Hepatocyte (in vitro differentiated cells): ENCODE results near the gene TMEM156. TPM values are rescaled to one million over a fixed set of nuclear protein-coding genes. Genes with fewer than 3 reads are reported as not detected.

ENCODE experiments used
- DNase-seq: peaks from one replicate; pipeline ENCODE4 v3.0.0-alpha.2; 2016; ENCODE audit warnings: low spot score
- H2AFZ ChIP-seq: fragments of 200-600 bp; sonication (generic); 2 replicates; pipeline ENCODE4 v1.6.0; 2016; ENCODE audit warnings: antibody characterized with exemption, mild to moderate bottlenecking
- H3K27ac ChIP-seq: fragments of 200-600 bp; sonication (generic); 2 replicates; pipeline ENCODE4 v1.5.1; 2016; ENCODE audit warnings: mild to moderate bottlenecking
- H3K27me3 ChIP-seq: fragments of 200-600 bp; sonication (generic); 2 replicates; pipeline ENCODE4 v1.6.1; 2016
- H3K36me3 ChIP-seq: fragments of 200-600 bp; sonication (generic); replicated peaks from 2 replicates; pipeline ENCODE4 v1.5.1; 2016; ENCODE audit warnings: low read depth; ENCODE audit not compliant: insufficient read depth
- H3K4me1 ChIP-seq: fragments of 200-600 bp; sonication (generic); 2 replicates; pipeline ENCODE4 v1.5.1; 2016; ENCODE audit warnings: mild to moderate bottlenecking, moderate library complexity; ENCODE audit not compliant: insufficient read depth
- H3K4me2 ChIP-seq: fragments of 200-600 bp; sonication (generic); 2 replicates; pipeline ENCODE4 v1.6.0; 2016
- H3K4me3 ChIP-seq: fragments of 200-600 bp; sonication (generic); 2 replicates; pipeline ENCODE4 v1.5.1; 2016; ENCODE audit warnings: mild to moderate bottlenecking
- H3K79me2 ChIP-seq: fragments of 200-600 bp; sonication (generic); 2 replicates; pipeline ENCODE4 v1.6.0; 2017; ENCODE audit warnings: mild to moderate bottlenecking
- H3K9me2 ChIP-seq: fragments of 200-600 bp; sonication (generic); replicated peaks from 2 replicates; pipeline ENCODE4 v1.6.0; 2017; ENCODE audit warnings: mild to moderate bottlenecking; ENCODE audit not compliant: insufficient read depth
- H3K9me3 ChIP-seq: fragments of 200-600 bp; sonication (generic); 2 replicates; pipeline ENCODE4 v1.5.1; 2016; ENCODE audit warnings: low read depth, mild to moderate bottlenecking
- H4K20me1 ChIP-seq: fragments of 200-600 bp; sonication (generic); 2 replicates; pipeline ENCODE4 v1.6.0; 2016; ENCODE audit warnings: mild to moderate bottlenecking; ENCODE audit not compliant: insufficient read depth, poor library complexity, severe bottlenecking
- EZH2 ChIP-seq: fragments of 200-600 bp; sonication (generic); IDR thresholded peaks from 2 replicates; pipeline ENCODE4 v1.6.1; 2016; ENCODE audit warnings: antibody characterized with exemption, mild to moderate bottlenecking, borderline replicate concordance
- EZH2phosphoT487 ChIP-seq: fragments of 200-600 bp; sonication (generic); IDR thresholded peaks from one replicate; pipeline ENCODE4 v1.6.1; 2018; ENCODE audit warnings: antibody characterized with exemption, mild to moderate bottlenecking, low read depth, moderate library complexity; ENCODE audit not compliant: unreplicated experiment, severe bottlenecking
- WGBS: methylation state at CpG from one replicate; pipeline ENCODE4 v1.1.6; 2016; ENCODE audit warnings: low lambda C conversion rate; ENCODE audit errors: missing lambda C conversion rate; 5-methylcytosine and 5-hydroxymethylcytosine counted together
- polyA plus RNA-seq: library from polyadenylated mRNA; unstranded; fragments of >200 nt; fragmentation: Nextera tagmentation; extraction: Ambion mirVana; gene quantifications from 2 replicates; pipeline ENCODE4 v1.2.1, GENCODE V29; 2016
- total RNA-seq: library from RNA; depleted of rRNA; stranded (reverse); fragments of >200 nt; gene quantifications from 2 replicates; pipeline ENCODE4 v1.2.3, GENCODE V29; 2014
- TF ChIP-seq, protein P1 (sequence below): fragments of 200-600 bp; sonication (generic); IDR thresholded peaks from 2 replicates; pipeline ENCODE4 v1.5.1; 2016; ENCODE audit warnings: antibody characterized with exemption, mild to moderate bottlenecking; ENCODE audit not compliant: poor library complexity

TMEM156 gene
- total and polyA plus RNA-seq, 2 experiments from 2014 or later, result 1.3 TPM; not detected in 1

- Histone ChIP-seq H3K4me3 (no peak overlapping the region), H4K20me1 (no peaks in the 10 kb centered on the region), H3K9me3 (no peaks in the 10 kb centered on the region), H3K79me2 (peaks cover 35% of the 10 kb centered on the region), H3K4me2 (no peak overlapping the region), H3K27me3 (no peaks in the 10 kb centered on the region), H3K9me2 (no peaks in the 10 kb centered on the region), H3K27ac (no peak overlapping the region), H3K4me1 (no peaks in the 10 kb centered on the region), H3K36me3 (no peaks in the 10 kb centered on the region), H2AFZ (no peak overlapping the region)
- DNase-seq, result no peak
- TF ChIP-seq EZH2phosphoT487 (no peak), EZH2 (no peak)
- TF ChIP-seq, protein P1, sequence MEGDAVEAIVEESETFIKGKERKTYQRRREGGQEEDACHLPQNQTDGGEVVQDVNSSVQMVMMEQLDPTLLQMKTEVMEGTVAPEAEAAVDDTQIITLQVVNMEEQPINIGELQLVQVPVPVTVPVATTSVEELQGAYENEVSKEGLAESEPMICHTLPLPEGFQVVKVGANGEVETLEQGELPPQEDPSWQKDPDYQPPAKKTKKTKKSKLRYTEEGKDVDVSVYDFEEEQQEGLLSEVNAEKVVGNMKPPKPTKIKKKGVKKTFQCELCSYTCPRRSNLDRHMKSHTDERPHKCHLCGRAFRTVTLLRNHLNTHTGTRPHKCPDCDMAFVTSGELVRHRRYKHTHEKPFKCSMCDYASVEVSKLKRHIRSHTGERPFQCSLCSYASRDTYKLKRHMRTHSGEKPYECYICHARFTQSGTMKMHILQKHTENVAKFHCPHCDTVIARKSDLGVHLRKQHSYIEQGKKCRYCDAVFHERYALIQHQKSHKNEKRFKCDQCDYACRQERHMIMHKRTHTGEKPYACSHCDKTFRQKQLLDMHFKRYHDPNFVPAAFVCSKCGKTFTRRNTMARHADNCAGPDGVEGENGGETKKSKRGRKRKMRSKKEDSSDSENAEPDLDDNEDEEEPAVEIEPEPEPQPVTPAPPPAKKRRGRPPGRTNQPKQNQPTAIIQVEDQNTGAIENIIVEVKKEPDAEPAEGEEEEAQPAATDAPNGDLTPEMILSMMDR, result no peak
- 95% methylated on average over 3 of the region's 3 CpGs for WGBS
Observed at GRCh38 chr4:39067451-39067850, 35.2 kb upstream of the TMEM156 start.

DNA sequence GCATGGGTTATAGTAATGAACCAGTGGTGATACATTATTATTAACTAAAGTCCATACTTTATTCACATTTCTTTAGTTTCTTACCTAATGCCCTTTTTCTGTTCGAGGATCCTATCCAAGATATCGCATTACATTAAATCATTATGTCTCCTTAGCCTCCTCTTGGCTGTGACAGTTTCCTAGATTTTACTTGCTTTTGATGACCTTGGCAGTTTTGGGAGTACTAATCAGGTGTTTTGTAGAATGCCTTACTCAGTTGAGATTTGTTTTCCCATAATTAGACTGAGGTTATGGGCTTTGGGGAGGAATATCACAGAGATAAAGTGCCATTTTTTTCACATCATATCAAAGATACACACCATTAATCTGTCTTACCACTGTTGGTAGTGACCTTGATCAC, 34.8 kb upstream of the TMEM156 start:
- TF ChIP-seq, protein P1, result no peak
- TF ChIP-seq EZH2 (no peak), EZH2phosphoT487 (no peak)
- Histone ChIP-seq H3K27me3 (no peaks in the 10 kb centered on the region), H2AFZ (no peak overlapping the region), H3K79me2 (peaks cover 37% of the 10 kb centered on the region), H3K4me3 (no peak overlapping the region), H3K4me1 (peaks cover 3% of the 10 kb centered on the region), H3K27ac (no peak overlapping the region), H3K9me2 (no peaks in the 10 kb centered on the region), H4K20me1 (no peaks in the 10 kb centered on the region), H3K36me3 (no peaks in the 10 kb centered on the region), H3K9me3 (no peaks in the 10 kb centered on the region), H3K4me2 (no peak overlapping the region)
- no peak for DNase-seq
- 92% methylated on average over 2 of the region's 2 CpGs for WGBS

DNA sequence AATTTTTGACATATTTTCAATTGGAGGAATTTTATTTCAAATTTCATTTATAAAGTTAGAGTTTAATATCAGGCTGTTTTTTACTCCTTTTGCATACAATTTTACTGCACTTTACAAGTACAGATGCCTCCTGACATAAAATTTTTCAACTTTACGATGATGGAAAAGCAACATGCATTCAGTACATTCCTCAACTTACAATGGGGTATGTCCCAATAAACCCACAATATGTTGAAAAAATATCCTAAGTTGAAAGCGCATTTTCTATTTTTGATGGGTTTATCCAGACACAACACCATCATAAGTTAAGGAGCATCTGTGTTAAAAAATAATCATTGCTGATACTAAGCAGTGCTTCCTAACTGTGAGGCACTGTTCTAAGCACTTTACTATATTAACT, 34.2 kb upstream of the TMEM156 start:
- Histone ChIP-seq H3K27me3 (no peaks in the 10 kb centered on the region), H3K4me3 (no peak overlapping the region), H3K27ac (no peak overlapping the region), H3K36me3 (no peaks in the 10 kb centered on the region), H3K4me1 (peaks cover 4% of the 10 kb centered on the region), H4K20me1 (no peaks in the 10 kb centered on the region), H3K4me2 (no peak overlapping the region), H3K9me2 (no peaks in the 10 kb centered on the region), H3K9me3 (no peaks in the 10 kb centered on the region), H2AFZ (no peak overlapping the region), H3K79me2 (peaks cover 35% of the 10 kb centered on the region)
- TF ChIP-seq, protein P1, result no peak
- TF ChIP-seq EZH2phosphoT487 (no peak), EZH2 (no peak)
- 87% methylated on average over 2 of the region's 2 CpGs for WGBS
- DNase-seq, result no peak

GRCh38 chr4:39063430-39063829, 31.2 kb upstream of the TMEM156 start:
- no peaks in the 10 kb centered on the region for H3K9me3 ChIP-seq
- DNase-seq, result no peak
- no peak overlapping the region for H2AFZ ChIP-seq
- TF ChIP-seq, protein P1, result no peak
- TF ChIP-seq EZH2 (no peak), EZH2phosphoT487 (no peak)
- H3K4me1 ChIP-seq, result peaks cover 4% of the 10 kb centered on the region
- no peaks in the 10 kb centered on the region for H4K20me1 ChIP-seq
- no peak overlapping the region for H3K4me2 ChIP-seq
- no peaks in the 10 kb centered on the region for H3K36me3 ChIP-seq
- no peaks in the 10 kb centered on the region for H3K27me3 ChIP-seq
- H3K27ac ChIP-seq, result no peak overlapping the region
- no peak overlapping the region for H3K4me3 ChIP-seq
- no peaks in the 10 kb centered on the region for H3K9me2 ChIP-seq
- H3K79me2 ChIP-seq, result peaks cover 42% of the 10 kb centered on the region
